Esophagus muscularis mucosa (tissue), 4 donors: ENCODE measurements around the gene VWA5B1. TPM values are rescaled to one million over a fixed set of nuclear protein-coding genes. Genes with fewer than 3 reads are reported as not detected.

Source experiments
- DNase-seq: peaks from one replicate; pipeline ENCODE4 v3.0.0-alpha.2; 2017; ENCODE audit errors: extremely low spot score
- H3K27ac ChIP-seq, 4 donors: fragments of 200-600 bp; sonication (generic); replicated peaks in 1 of 4; 1 replicate in 3 of 4; 2 replicates in 1 of 4; pipeline ENCODE4 v1.5.1; 2016 to 2019; ENCODE audit warnings: mild to moderate bottlenecking in 1 of 4
- H3K27me3 ChIP-seq, 4 donors: fragments of 200-600 bp; sonication (generic); one replicate each; pipeline versions ENCODE4 v1.5.1 to v1.6.0; 2016 to 2019
- H3K36me3 ChIP-seq, 4 donors: fragments of 200-600 bp; sonication (generic); one replicate each; pipeline ENCODE4 v1.5.1; 2016 to 2019
- H3K4me1 ChIP-seq, 4 donors: fragments of 200-600 bp; sonication (generic); one replicate each; pipeline ENCODE4 v1.5.1; 2016 to 2019
- H3K4me3 ChIP-seq, 4 donors: fragments of 200-600 bp; sonication (generic); 1 replicate in 2 of 4; 2 replicates in 2 of 4; pipeline ENCODE4 v1.5.1; 2016 to 2019; ENCODE audit warnings: mild to moderate bottlenecking in 4 of 4, moderate library complexity in 1 of 4
- H3K9me3 ChIP-seq, 4 donors: fragments of 200-600 bp; sonication (generic); 1 replicate in 3 of 4; 2 replicates in 1 of 4; pipeline ENCODE4 v1.5.1; 2016 to 2019
- EP300 ChIP-seq: sonication (generic); formaldehyde crosslinking; IDR thresholded peaks from one replicate; pipeline ENCODE4 v1.6.1; 2017; ENCODE audit warnings: antibody characterized with exemption
- POLR2A ChIP-seq: fragments of 450-650 bp; IDR thresholded peaks from one replicate; pipeline ENCODE4 v1.6.1; 2017; ENCODE audit warnings: antibody characterized with exemption, moderate library complexity, mild to moderate bottlenecking, low read depth
- POLR2AphosphoS5 ChIP-seq, 2 donors: sonication (generic); formaldehyde crosslinking; IDR thresholded peaks; one replicate each; pipeline ENCODE4 v1.6.1; 2017; ENCODE audit warnings: antibody characterized with exemption in 2 of 2
- WGBS: methylation state at CpG from one replicate; pipeline ENCODE4 v1.1.5; 2018; 5-methylcytosine and 5-hydroxymethylcytosine counted together
- intact Hi-C: fragments of 100-400 bp; cut with DNase I; formaldehyde crosslinking; loops from one replicate; pipeline ENCODE4 v1.15.1; 2023
- total RNA-seq, 4 donors: library from RNA; depleted of rRNA; stranded (reverse); fragments of >200 nt; gene quantifications; one replicate each; pipeline versions ENCODE4 v1.1.0 to v1.2.1, GENCODE V29; 2016
- TF ChIP-seq, protein P1 (sequence below), 3 experiments: fragments of 200-600 bp in 2 of 3; fragments of 450-650 bp in 1 of 3; sonication (generic) in 2 of 3; IDR thresholded peaks; one replicate each; pipeline ENCODE4 v1.5.1; 2017 to 2019; ENCODE audit warnings: antibody characterized with exemption in 3 of 3, mild to moderate bottlenecking in 2 of 3, moderate library complexity in 1 of 3

The VWA5B1 gene
- total RNA-seq, 4 donors from 2014 or later: under 0.01 TPM; not detected in 3

GRCh38 chr1:20325844-20326420, 35.3 kb downstream of the VWA5B1 start:
- Histone ChIP-seq H3K27me3 (peaks cover 0 to 19% (median 0%) of the 10 kb centered on the region in 4 donors), H3K4me1 (peaks cover 9 to 32% (median 25%) of the 10 kb centered on the region in 4 donors), H3K4me3 (no peak overlapping the region), H3K27ac (no peak overlapping the region), H3K36me3 (no peaks in the 10 kb centered on the region), H3K9me3 (no peaks in the 10 kb centered on the region)
- intact Hi-C loops: no loop called here
- no peak for TF ChIP-seq EP300
- no peak for TF ChIP-seq POLR2AphosphoS5 (IDR thresholded peaks at IDR 0.05)
- no peak for TF ChIP-seq POLR2A
- TF ChIP-seq, protein P1, sequence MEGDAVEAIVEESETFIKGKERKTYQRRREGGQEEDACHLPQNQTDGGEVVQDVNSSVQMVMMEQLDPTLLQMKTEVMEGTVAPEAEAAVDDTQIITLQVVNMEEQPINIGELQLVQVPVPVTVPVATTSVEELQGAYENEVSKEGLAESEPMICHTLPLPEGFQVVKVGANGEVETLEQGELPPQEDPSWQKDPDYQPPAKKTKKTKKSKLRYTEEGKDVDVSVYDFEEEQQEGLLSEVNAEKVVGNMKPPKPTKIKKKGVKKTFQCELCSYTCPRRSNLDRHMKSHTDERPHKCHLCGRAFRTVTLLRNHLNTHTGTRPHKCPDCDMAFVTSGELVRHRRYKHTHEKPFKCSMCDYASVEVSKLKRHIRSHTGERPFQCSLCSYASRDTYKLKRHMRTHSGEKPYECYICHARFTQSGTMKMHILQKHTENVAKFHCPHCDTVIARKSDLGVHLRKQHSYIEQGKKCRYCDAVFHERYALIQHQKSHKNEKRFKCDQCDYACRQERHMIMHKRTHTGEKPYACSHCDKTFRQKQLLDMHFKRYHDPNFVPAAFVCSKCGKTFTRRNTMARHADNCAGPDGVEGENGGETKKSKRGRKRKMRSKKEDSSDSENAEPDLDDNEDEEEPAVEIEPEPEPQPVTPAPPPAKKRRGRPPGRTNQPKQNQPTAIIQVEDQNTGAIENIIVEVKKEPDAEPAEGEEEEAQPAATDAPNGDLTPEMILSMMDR (IDR thresholded peaks at IDR 0.05): no peak
- 18% methylated on average over 3 of the region's 3 CpGs for WGBS
- DNase-seq: no peak

- intact Hi-C loops: no loop called here
- Histone ChIP-seq H3K9me3 (no peaks in the 10 kb centered on the region), H3K4me3 (no peak overlapping the region), H3K27me3 (peaks cover 0 to 27% (median 0%) of the 10 kb centered on the region in 4 donors), H3K27ac (no peak overlapping the region), H3K4me1 (peaks cover 9 to 22% (median 20%) of the 10 kb centered on the region in 4 donors), H3K36me3 (no peaks in the 10 kb centered on the region)
- DNase-seq: no peak
- 73% methylated on average over 6 of the region's 6 CpGs for WGBS
- no peak for TF ChIP-seq POLR2A
- TF ChIP-seq EP300: no peak
- TF ChIP-seq POLR2AphosphoS5 (IDR thresholded peaks at IDR 0.05): no peak
- TF ChIP-seq, protein P1 (IDR thresholded peaks at IDR 0.05): no peak
Observed at GRCh38 chr1:20327467-20327866, 36.8 kb downstream of the VWA5B1 start.

- intact Hi-C loops: no loop called here
- peaks cover 9 to 20% (median 19%) of the 10 kb centered on the region in 4 donors for H3K4me1 ChIP-seq
- H3K36me3 ChIP-seq: no peaks in the 10 kb centered on the region
- 84% methylated on average over 7 of the region's 7 CpGs for WGBS
- peaks cover 0 to 27% (median 0%) of the 10 kb centered on the region in 4 donors for H3K27me3 ChIP-seq
- H3K27ac ChIP-seq: no peak overlapping the region
- TF ChIP-seq POLR2A (no peak), EP300 (no peak), POLR2AphosphoS5 (IDR thresholded peaks at IDR 0.05) (no peak)
- TF ChIP-seq, protein P1 (IDR thresholded peaks at IDR 0.05): no peak
- no peak for DNase-seq
- no peaks in the 10 kb centered on the region for H3K9me3 ChIP-seq
- H3K4me3 ChIP-seq: no peak overlapping the region
Observed at GRCh38 chr1:20328201-20328600, 37.5 kb downstream of the VWA5B1 start.

- H3K27me3 ChIP-seq: peaks cover 0 to 27% (median 0%) of the 10 kb centered on the region in 4 donors
- no peak for DNase-seq
- TF ChIP-seq EP300 (no peak), POLR2A (no peak)
- no peaks in the 10 kb centered on the region for H3K9me3 ChIP-seq
- 85% methylated on average over 8 of the region's 14 CpGs for WGBS
- H3K27ac ChIP-seq: no peak overlapping the region
- peaks cover 9 to 15% (median 14%) of the 10 kb centered on the region in 4 donors for H3K4me1 ChIP-seq
- no peaks in the 10 kb centered on the region for H3K36me3 ChIP-seq
- no peak overlapping the region for H3K4me3 ChIP-seq
- intact Hi-C loops: no loop called here
Observed at GRCh38 chr1:20329793-20330542, 39.3 kb downstream of the VWA5B1 start.

DNA sequence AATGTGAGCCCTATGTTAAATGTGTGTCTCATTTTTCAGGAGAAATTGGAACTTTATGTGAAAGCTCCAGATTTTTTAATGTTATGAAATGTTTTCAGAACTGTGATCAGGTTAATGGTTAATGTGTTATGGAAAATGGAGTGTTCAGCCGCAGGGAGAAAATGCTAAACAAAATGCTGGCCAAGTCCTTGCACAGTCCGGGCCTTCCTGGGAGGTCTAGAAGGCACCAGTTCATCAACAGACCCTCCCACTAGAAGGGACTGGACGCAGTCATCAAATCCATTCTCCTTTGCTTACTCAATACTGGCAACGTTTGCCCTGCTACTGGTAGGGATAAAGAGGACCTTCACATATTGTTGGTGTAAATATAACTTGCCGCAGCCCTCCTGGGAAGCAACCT, 43.4 kb downstream of the VWA5B1 start:
- TF ChIP-seq POLR2AphosphoS5 (IDR thresholded peaks at IDR 0.05) (no peak), EP300 (no peak), POLR2A (no peak)
- TF ChIP-seq, protein P1 (IDR thresholded peaks at IDR 0.05): no peak
- Histone ChIP-seq H3K27me3 (peaks cover 0 to 47% (median 0%) of the 10 kb centered on the region in 4 donors), H3K36me3 (no peaks in the 10 kb centered on the region), H3K27ac (no peak overlapping the region), H3K4me3 (no peak overlapping the region), H3K9me3 (no peaks in the 10 kb centered on the region), H3K4me1 (no peaks in the 10 kb centered on the region)
- intact Hi-C loops: no loop called here
- WGBS: 58% methylated on average over 5 of the region's 5 CpGs
- no peak for DNase-seq
